ENCODE results near the gene NUP43.

- TF ChIP-seq CTCF (IDR thresholded peaks at IDR 0.05), result no peak
- no peak for TF ChIP-seq POLR2A (IDR thresholded peaks at IDR 0.05)
These were observed 44.6 kb downstream of the NUP43 start for GRCh38 chr6:149701714-149702113.

Measured in uterus (tissue), 2 donors.